ENCODE measurements around the gene RFPL4A. TPM values are rescaled to one million over a fixed set of nuclear protein-coding genes. Genes with fewer than 3 reads are reported as not detected.
"Not testable (repeated sequence)": the region's sequence is repeated elsewhere in the genome, so short reads cannot be mapped to it uniquely, and the experiment has no call there.

RFPL4A gene
- total RNA-seq, 1 donor: not detected

- not testable (repeated sequence) for H3K4me3 ChIP-seq (ENCODE audit: low read length); H3K4me1 ChIP-seq (ENCODE audit: insufficient read depth, low read length); H3K27me3 ChIP-seq (ENCODE audit: insufficient read depth, low read length); H3K9me3 ChIP-seq (ENCODE audit: low read depth, low read length)
These were observed 9.9 kb downstream of the RFPL4A start, which contains the start of gene RFPL4AL1 for GRCh38 chr19:55768818-55769217. TSS of gene RFPL4AL1 (plus strand) at chr19:55769118. CDS start at chr19:55771805, 2,687 bp downstream.

GRCh38 chr19:55769632-55770031, 10.7 kb downstream of the RFPL4A start:
- not testable (repeated sequence) for H3K27me3 ChIP-seq (ENCODE audit: insufficient read depth, low read length); H3K4me1 ChIP-seq (ENCODE audit: insufficient read depth, low read length); H3K9me3 ChIP-seq (ENCODE audit: low read depth, low read length); H3K4me3 ChIP-seq (ENCODE audit: low read length)

GRCh38 chr19:55777528-55777927, 18.6 kb downstream of the RFPL4A start:
- Histone ChIP-seq H3K4me3 (ENCODE audit: low read length) (no peak overlapping the region), H3K9me3 (ENCODE audit: low read depth, low read length) (no peaks in the 10 kb centered on the region), H3K27me3 (ENCODE audit: insufficient read depth, low read length) (no peaks in the 10 kb centered on the region), H3K4me1 (ENCODE audit: insufficient read depth, low read length) (no peaks in the 10 kb centered on the region)

- H3K27me3 ChIP-seq (ENCODE audit: insufficient read depth, low read length): no peaks in the 10 kb centered on the region
These were observed 19.4 kb downstream of the RFPL4A start for GRCh38 chr19:55778331-55778730.

GRCh38 chr19:55781112-55781511, 22.2 kb downstream of the RFPL4A start:
- H3K4me3 ChIP-seq (ENCODE audit: low read length): no peak overlapping the region
- H3K27me3 ChIP-seq (ENCODE audit: insufficient read depth, low read length): no peaks in the 10 kb centered on the region
- no peaks in the 10 kb centered on the region for H3K9me3 ChIP-seq (ENCODE audit: low read depth, low read length)
- no peaks in the 10 kb centered on the region for H3K4me1 ChIP-seq (ENCODE audit: insufficient read depth, low read length)

More at GRCh38 chr19:55778331-55778730, 19.4 kb downstream of the RFPL4A start:
- no peaks in the 10 kb centered on the region for H3K4me1 ChIP-seq (ENCODE audit: insufficient read depth, low read length)
- H3K9me3 ChIP-seq (ENCODE audit: low read depth, low read length): no peaks in the 10 kb centered on the region
- no peak overlapping the region for H3K4me3 ChIP-seq (ENCODE audit: low read length)

- no peaks in the 10 kb centered on the region for H3K27me3 ChIP-seq (ENCODE audit: insufficient read depth, low read length)
These were observed 36.1 kb downstream of the RFPL4A start for GRCh38 chr19:55795021-55795420.

GRCh38 chr19:55801416-55801815, 42.5 kb downstream of the RFPL4A start:
- Histone ChIP-seq H3K4me3 (ENCODE audit: low read length) (no peak overlapping the region), H3K27me3 (ENCODE audit: insufficient read depth, low read length) (no peaks in the 10 kb centered on the region), H3K9me3 (ENCODE audit: low read depth, low read length) (no peaks in the 10 kb centered on the region), H3K4me1 (ENCODE audit: insufficient read depth, low read length) (no peaks in the 10 kb centered on the region)

More at GRCh38 chr19:55795021-55795420, 36.1 kb downstream of the RFPL4A start:
- no peaks in the 10 kb centered on the region for H3K9me3 ChIP-seq (ENCODE audit: low read depth, low read length)
- H3K4me3 ChIP-seq (ENCODE audit: low read length): no peak overlapping the region
- H3K4me1 ChIP-seq (ENCODE audit: insufficient read depth, low read length): no peaks in the 10 kb centered on the region

GRCh38 chr19:55802281-55802680, 43.4 kb downstream of the RFPL4A start:
- H3K27me3 ChIP-seq (ENCODE audit: insufficient read depth, low read length): no peaks in the 10 kb centered on the region
- no peaks in the 10 kb centered on the region for H3K4me1 ChIP-seq (ENCODE audit: insufficient read depth, low read length)
- H3K9me3 ChIP-seq (ENCODE audit: low read depth, low read length): no peaks in the 10 kb centered on the region
- H3K4me3 ChIP-seq (ENCODE audit: low read length): no peak overlapping the region

GRCh38 chr19:55809381-55810058, 50.6 kb downstream of the RFPL4A start:
- H3K27me3 ChIP-seq (ENCODE audit: insufficient read depth, low read length): no peaks in the 10 kb centered on the region
- no peaks in the 10 kb centered on the region for H3K4me1 ChIP-seq (ENCODE audit: insufficient read depth, low read length)
- no peak overlapping the region for H3K4me3 ChIP-seq (ENCODE audit: low read length)
- no peaks in the 10 kb centered on the region for H3K9me3 ChIP-seq (ENCODE audit: low read depth, low read length)

GRCh38 chr19:55811340-55811739, 52.4 kb downstream of the RFPL4A start:
- Histone ChIP-seq H3K27me3 (ENCODE audit: insufficient read depth, low read length) (no peaks in the 10 kb centered on the region), H3K4me1 (ENCODE audit: insufficient read depth, low read length) (no peaks in the 10 kb centered on the region), H3K4me3 (ENCODE audit: low read length) (no peak overlapping the region), H3K9me3 (ENCODE audit: low read depth, low read length) (no peaks in the 10 kb centered on the region)

GRCh38 chr19:55812449-55812848, 53.6 kb downstream of the RFPL4A start:
- H3K27me3 ChIP-seq (ENCODE audit: insufficient read depth, low read length): no peaks in the 10 kb centered on the region
- no peaks in the 10 kb centered on the region for H3K9me3 ChIP-seq (ENCODE audit: low read depth, low read length)
- H3K4me1 ChIP-seq (ENCODE audit: insufficient read depth, low read length): no peaks in the 10 kb centered on the region
- no peak overlapping the region for H3K4me3 ChIP-seq (ENCODE audit: low read length)

Other genes with a start within 250 kb of the RFPL4A start
- not detected for gene SBK2, start 222.0 kb upstream of the RFPL4A start, total RNA-seq
- gene SBK3, start 213.6 kb upstream of the RFPL4A start, total RNA-seq: not detected
- 2.7 TPM for gene ZNF579, start 178.2 kb upstream of the RFPL4A start, total RNA-seq
- gene FIZ1, start 159.6 kb upstream of the RFPL4A start, total RNA-seq: 2.2 TPM
- gene ZNF524, start 158.8 kb upstream of the RFPL4A start, total RNA-seq: 9.6 TPM
- gene ZNF865, start 153.4 kb upstream of the RFPL4A start, total RNA-seq: 3.3 TPM
- gene ZNF784, start 134.5 kb upstream of the RFPL4A start, total RNA-seq: 6.3 TPM
- gene ZNF580, start 118.1 kb upstream of the RFPL4A start, total RNA-seq: 14.4 TPM
- 19.0 TPM for gene ZNF581, start 115.4 kb upstream of the RFPL4A start, total RNA-seq
- gene CCDC106, start 110.9 kb upstream of the RFPL4A start, total RNA-seq: 1.9 TPM
- 55.6 TPM for gene U2AF2, start 104.1 kb upstream of the RFPL4A start, total RNA-seq
- 23.5 TPM for gene EPN1, start 83.9 kb upstream of the RFPL4A start, total RNA-seq
- not detected for gene NLRP9, start 20.7 kb upstream of the RFPL4A start, total RNA-seq
- not detected for gene RFPL4AL1, start 10.0 kb downstream of the RFPL4A start, total RNA-seq
- gene NLRP11, start 72.9 kb downstream of the RFPL4A start, total RNA-seq: under 0.01 TPM
- gene NLRP4, start 77.4 kb downstream of the RFPL4A start, total RNA-seq: not detected
- gene NLRP13, start 173.2 kb downstream of the RFPL4A start, total RNA-seq: under 0.01 TPM
- gene NLRP8, start 188.7 kb downstream of the RFPL4A start, total RNA-seq: not detected
- not detected for gene NLRP5, start 227.7 kb downstream of the RFPL4A start, total RNA-seq

Measured in mononuclear cell (primary cell).